ENCODE results near the gene ZNF423. TPM values are rescaled to one million over a fixed set of nuclear protein-coding genes. Genes with fewer than 3 reads are reported as not detected.

ZNF423 gene
- total RNA-seq, 1 experiment from 2014 or later: 11.1 TPM

DNA sequence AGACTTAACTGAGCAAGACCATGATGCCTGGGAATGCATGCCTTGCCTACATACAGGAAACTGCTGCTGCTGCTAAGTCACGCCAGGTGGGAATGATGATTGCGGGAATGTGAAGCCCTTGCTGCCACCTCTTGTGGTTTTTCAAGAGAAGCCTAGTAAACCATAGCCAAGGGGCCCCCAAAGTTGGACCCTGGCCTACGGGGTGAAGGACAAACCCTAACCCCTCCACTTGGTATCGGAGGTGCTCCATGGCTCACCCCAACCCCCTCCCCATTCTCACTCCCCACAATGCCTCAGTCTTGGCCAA, 233.9 kb downstream of the ZNF423 start:
- Histone ChIP-seq H3K27me3 (replicated peaks; ENCODE audit: insufficient read depth, low read depth, low read length, poor library complexity) (no peaks in the 10 kb centered on the region), H3K9me3 (ENCODE audit: low read depth, low read length, poor library complexity, severe bottlenecking) (no peaks in the 10 kb centered on the region), H3K4me3 (ENCODE audit: low read depth, low read length, poor library complexity, severe bottlenecking) (no peak overlapping the region), H3K4me1 (ENCODE audit: insufficient read depth, low read length, poor library complexity, severe bottlenecking) (peaks cover 18% of the 10 kb centered on the region), H3K36me3 (ENCODE audit: insufficient read depth, low read length, poor library complexity, severe bottlenecking) (no peaks in the 10 kb centered on the region), H3K27ac (ENCODE audit: low read depth, low read length, poor library complexity, severe bottlenecking) (no peak overlapping the region)
- ChIA-PET CTCF (no interaction called here), POLR2A (ENCODE audit: low non-redundant PET) (no interaction called here)
- intact Hi-C loops (cut with micrococcal nuclease; ENCODE audit: unreplicated experiment): no loop called here
- TF ChIP-seq EZH2 (IDR thresholded peaks at IDR 0.05; ENCODE audit: borderline replicate concordance, low read depth, low read length, poor library complexity, severe bottlenecking): no peak
- TF ChIP-seq, protein P1, sequence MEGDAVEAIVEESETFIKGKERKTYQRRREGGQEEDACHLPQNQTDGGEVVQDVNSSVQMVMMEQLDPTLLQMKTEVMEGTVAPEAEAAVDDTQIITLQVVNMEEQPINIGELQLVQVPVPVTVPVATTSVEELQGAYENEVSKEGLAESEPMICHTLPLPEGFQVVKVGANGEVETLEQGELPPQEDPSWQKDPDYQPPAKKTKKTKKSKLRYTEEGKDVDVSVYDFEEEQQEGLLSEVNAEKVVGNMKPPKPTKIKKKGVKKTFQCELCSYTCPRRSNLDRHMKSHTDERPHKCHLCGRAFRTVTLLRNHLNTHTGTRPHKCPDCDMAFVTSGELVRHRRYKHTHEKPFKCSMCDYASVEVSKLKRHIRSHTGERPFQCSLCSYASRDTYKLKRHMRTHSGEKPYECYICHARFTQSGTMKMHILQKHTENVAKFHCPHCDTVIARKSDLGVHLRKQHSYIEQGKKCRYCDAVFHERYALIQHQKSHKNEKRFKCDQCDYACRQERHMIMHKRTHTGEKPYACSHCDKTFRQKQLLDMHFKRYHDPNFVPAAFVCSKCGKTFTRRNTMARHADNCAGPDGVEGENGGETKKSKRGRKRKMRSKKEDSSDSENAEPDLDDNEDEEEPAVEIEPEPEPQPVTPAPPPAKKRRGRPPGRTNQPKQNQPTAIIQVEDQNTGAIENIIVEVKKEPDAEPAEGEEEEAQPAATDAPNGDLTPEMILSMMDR (conservative IDR thresholded peaks at IDR 0.05; ENCODE audit: low read depth, low read length): no peak
- no peak for DNase-seq (ENCODE audit: low spot score)
- BruUV-seq (replicated peaks): no TSS peak

DNA sequence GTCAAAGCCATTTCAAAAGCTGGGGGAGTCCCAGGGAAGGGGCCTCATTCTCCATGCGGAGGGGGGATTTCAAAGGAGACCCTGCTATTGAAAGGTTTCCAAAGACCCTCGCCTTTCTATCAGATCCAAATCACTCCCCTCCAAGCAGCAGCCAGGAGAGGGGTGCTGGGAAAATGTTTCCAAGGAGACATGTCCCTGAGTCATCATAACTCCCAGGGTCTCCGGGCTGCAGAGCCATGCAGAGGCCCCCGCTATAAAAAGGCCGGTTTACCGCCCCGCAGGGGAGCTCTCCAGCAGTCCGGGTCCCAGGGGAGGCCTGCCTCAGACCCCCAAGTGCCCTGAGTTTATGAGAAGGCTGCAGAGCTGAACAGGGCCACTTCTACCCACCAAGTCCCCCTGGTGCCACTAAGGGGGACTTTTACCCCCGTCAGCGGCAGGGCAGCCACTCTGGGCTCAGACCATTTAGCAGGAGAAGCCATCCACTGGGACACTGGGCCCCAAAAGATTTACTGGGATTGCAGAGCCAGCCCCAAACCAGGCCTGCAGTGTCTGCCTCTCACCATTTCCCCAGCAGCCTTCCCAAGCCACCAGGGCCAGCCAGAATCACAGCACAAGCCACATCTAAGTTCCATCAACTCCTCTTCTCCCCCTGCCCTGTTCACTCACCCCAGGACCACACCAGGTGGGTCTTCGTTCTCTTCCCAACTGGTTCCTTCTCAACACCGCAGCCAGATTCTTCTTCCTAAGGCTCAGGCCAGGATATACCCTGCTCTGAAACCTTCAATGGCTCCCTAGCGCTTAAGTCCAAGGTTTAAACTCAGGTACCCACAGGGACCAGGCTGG, 234.4 kb downstream of the ZNF423 start:
- Histone ChIP-seq H3K4me3 (ENCODE audit: low read depth, low read length, poor library complexity, severe bottlenecking) (no peak overlapping the region), H3K36me3 (ENCODE audit: insufficient read depth, low read length, poor library complexity, severe bottlenecking) (no peaks in the 10 kb centered on the region), H3K9me3 (ENCODE audit: low read depth, low read length, poor library complexity, severe bottlenecking) (no peaks in the 10 kb centered on the region), H3K27me3 (replicated peaks; ENCODE audit: insufficient read depth, low read depth, low read length, poor library complexity) (no peaks in the 10 kb centered on the region), H3K4me1 (ENCODE audit: insufficient read depth, low read length, poor library complexity, severe bottlenecking) (peaks cover 18% of the 10 kb centered on the region), H3K27ac (ENCODE audit: low read depth, low read length, poor library complexity, severe bottlenecking) (peak overlapping the region; percentile 18)
- no TSS peak for BruUV-seq (replicated peaks)
- intact Hi-C loops (cut with micrococcal nuclease; ENCODE audit: unreplicated experiment): no loop called here
- DNase-seq (ENCODE audit: low spot score): peak; percentile 18
- no peak for TF ChIP-seq EZH2 (IDR thresholded peaks at IDR 0.05; ENCODE audit: borderline replicate concordance, low read depth, low read length, poor library complexity, severe bottlenecking)
- TF ChIP-seq, protein P1 (conservative IDR thresholded peaks at IDR 0.05; ENCODE audit: low read depth, low read length): no peak
- CTCF ChIA-PET: interaction anchor here (0.9 kb wide), 1 partner anchor 28 kb away, joined by 3 read pairs; no protein-coding TSS in a partner anchor
- POLR2A ChIA-PET (ENCODE audit: low non-redundant PET): no interaction called here

DNA sequence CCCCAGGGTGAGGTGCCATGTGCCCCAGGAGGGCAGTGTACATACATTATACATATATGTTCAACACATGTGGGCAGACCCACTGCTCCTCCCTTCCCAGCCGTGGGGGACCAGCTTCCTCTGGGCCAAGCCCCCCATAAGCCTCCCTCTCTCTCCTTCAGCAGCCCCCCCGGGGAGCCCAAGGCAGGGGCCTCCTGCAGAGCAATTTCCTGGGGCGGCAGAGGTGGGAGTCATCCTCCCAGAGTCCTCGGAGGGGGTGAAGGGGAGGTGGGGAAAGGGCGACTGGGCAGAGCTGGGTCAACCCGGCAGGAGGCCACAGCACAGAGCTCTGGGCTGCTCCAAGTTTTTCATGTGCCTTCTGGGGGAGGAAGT, 235.1 kb downstream of the ZNF423 start:
- peak; percentile 18 for DNase-seq (ENCODE audit: low spot score)
- Histone ChIP-seq H3K27me3 (replicated peaks; ENCODE audit: insufficient read depth, low read depth, low read length, poor library complexity) (no peaks in the 10 kb centered on the region), H3K9me3 (ENCODE audit: low read depth, low read length, poor library complexity, severe bottlenecking) (no peaks in the 10 kb centered on the region), H3K36me3 (ENCODE audit: insufficient read depth, low read length, poor library complexity, severe bottlenecking) (no peaks in the 10 kb centered on the region), H3K27ac (ENCODE audit: low read depth, low read length, poor library complexity, severe bottlenecking) (peak overlapping the region; percentile 18), H3K4me3 (ENCODE audit: low read depth, low read length, poor library complexity, severe bottlenecking) (no peak overlapping the region), H3K4me1 (ENCODE audit: insufficient read depth, low read length, poor library complexity, severe bottlenecking) (peaks cover 18% of the 10 kb centered on the region)
- TF ChIP-seq EZH2 (IDR thresholded peaks at IDR 0.05; ENCODE audit: borderline replicate concordance, low read depth, low read length, poor library complexity, severe bottlenecking): no peak
- TF ChIP-seq, protein P1 (conservative IDR thresholded peaks at IDR 0.05; ENCODE audit: low read depth, low read length): no peak
- ChIA-PET CTCF (interaction anchor here (0.9 kb wide), 1 partner anchor 28 kb away, joined by 3 read pairs; no protein-coding TSS in a partner anchor), POLR2A (ENCODE audit: low non-redundant PET) (no interaction called here)
- intact Hi-C loops (cut with micrococcal nuclease; ENCODE audit: unreplicated experiment): no loop called here
- BruUV-seq (replicated peaks): no TSS peak
